Smooth muscle cell (in vitro differentiated cells): ENCODE data around the gene IQGAP2. TPM values are rescaled to one million over a fixed set of nuclear protein-coding genes. Genes with fewer than 3 reads are reported as not detected.

Experiments used
- DNase-seq: peaks from one replicate; lab custom pipeline; 2025; ENCODE audit not compliant: unreplicated experiment; lab: John Stamatoyannopoulos, UW
- H2AFZ ChIP-seq: fragments of 200-600 bp; sonication (generic); 2 replicates; pipeline ENCODE4 v1.6.0; 2016; ENCODE audit warnings: antibody characterized with exemption, low read depth, mild to moderate bottlenecking
- H3F3A ChIP-seq: fragments of 200-600 bp; sonication (generic); 2 replicates; pipeline ENCODE4 v1.6.0; 2017; ENCODE audit warnings: antibody characterized with exemption, low read depth
- H3K27ac ChIP-seq: fragments of 200-600 bp; sonication (generic); 2 replicates; pipeline ENCODE4 v1.5.1; 2016; ENCODE audit warnings: low read depth, mild to moderate bottlenecking
- H3K27me3 ChIP-seq: fragments of 200-600 bp; sonication (generic); 2 replicates; pipeline ENCODE4 v1.6.1; 2016; ENCODE audit warnings: low read depth, mild to moderate bottlenecking
- H3K36me3 ChIP-seq: fragments of 200-600 bp; sonication (generic); 2 replicates; pipeline ENCODE4 v1.5.1; 2016; ENCODE audit warnings: low read depth
- H3K4me1 ChIP-seq: fragments of 200-600 bp; sonication (generic); 2 replicates; pipeline ENCODE4 v1.5.1; 2016; ENCODE audit warnings: low read depth
- H3K4me2 ChIP-seq: fragments of 200-600 bp; sonication (generic); 2 replicates; pipeline ENCODE4 v1.6.0; 2016; ENCODE audit warnings: mild to moderate bottlenecking
- H3K4me3 ChIP-seq: fragments of 200-600 bp; sonication (generic); 2 replicates; pipeline ENCODE4 v1.5.1; 2016; ENCODE audit warnings: mild to moderate bottlenecking
- H3K79me2 ChIP-seq: fragments of 200-600 bp; sonication (generic); 2 replicates; pipeline ENCODE4 v1.6.0; 2016; ENCODE audit warnings: low read depth, mild to moderate bottlenecking
- H3K9ac ChIP-seq: fragments of 200-600 bp; sonication (generic); 2 replicates; pipeline ENCODE4 v1.6.0; 2016; ENCODE audit warnings: low read depth
- H3K9me3 ChIP-seq: fragments of 200-600 bp; sonication (generic); replicated peaks from 2 replicates; pipeline ENCODE4 v1.5.1; 2016; ENCODE audit warnings: low read depth
- H4K20me1 ChIP-seq: fragments of 200-600 bp; sonication (generic); 2 replicates; pipeline ENCODE4 v1.6.0; 2016; ENCODE audit warnings: low read depth
- WGBS: methylation state at CpG from one replicate; pipeline ENCODE4 v1.1.7; 2016; ENCODE audit warnings: low lambda C conversion rate; 5-methylcytosine and 5-hydroxymethylcytosine counted together
- polyA plus RNA-seq: library from polyadenylated mRNA; unstranded; fragments of >200 nt; fragmentation: Nextera tagmentation; extraction: Ambion mirVana; gene quantifications from 2 replicates; pipeline ENCODE4 v1.2.1, GENCODE V29; 2016
- total RNA-seq: library from RNA; depleted of rRNA; stranded (reverse); fragments of >200 nt; gene quantifications from 2 replicates; pipeline ENCODE4 v1.2.3, GENCODE V29; 2014
- TF ChIP-seq, protein P1 (sequence below): fragments of 200-600 bp; sonication (generic); IDR thresholded peaks from 2 replicates; pipeline ENCODE4 v1.5.1; 2017; ENCODE audit warnings: borderline replicate concordance, mild to moderate bottlenecking, antibody characterized with exemption; ENCODE audit not compliant: insufficient read depth, poor library complexity, severe bottlenecking

IQGAP2 gene
- total and polyA plus RNA-seq, 2 experiments from 2014 or later: 7.3 to 16.6 TPM

GRCh38 chr5:76504901-76505564 lies 101.9 kb downstream of the IQGAP2 start:
- Histone ChIP-seq H3K4me1 (peaks cover 7% of the 10 kb centered on the region), H3K9ac (no peak overlapping the region), H3K27me3 (no peaks in the 10 kb centered on the region), H3K9me3 (no peaks in the 10 kb centered on the region), H4K20me1 (no peaks in the 10 kb centered on the region), H3K4me3 (no peak overlapping the region), H3K4me2 (no peak overlapping the region), H3K27ac (no peak overlapping the region), H3F3A (no peaks in the 10 kb centered on the region), H2AFZ (no peak overlapping the region), H3K36me3 (no peaks in the 10 kb centered on the region), H3K79me2 (no peaks in the 10 kb centered on the region)
- WGBS: 90% methylated on average over 4 of the region's 4 CpGs
- TF ChIP-seq, protein P1, sequence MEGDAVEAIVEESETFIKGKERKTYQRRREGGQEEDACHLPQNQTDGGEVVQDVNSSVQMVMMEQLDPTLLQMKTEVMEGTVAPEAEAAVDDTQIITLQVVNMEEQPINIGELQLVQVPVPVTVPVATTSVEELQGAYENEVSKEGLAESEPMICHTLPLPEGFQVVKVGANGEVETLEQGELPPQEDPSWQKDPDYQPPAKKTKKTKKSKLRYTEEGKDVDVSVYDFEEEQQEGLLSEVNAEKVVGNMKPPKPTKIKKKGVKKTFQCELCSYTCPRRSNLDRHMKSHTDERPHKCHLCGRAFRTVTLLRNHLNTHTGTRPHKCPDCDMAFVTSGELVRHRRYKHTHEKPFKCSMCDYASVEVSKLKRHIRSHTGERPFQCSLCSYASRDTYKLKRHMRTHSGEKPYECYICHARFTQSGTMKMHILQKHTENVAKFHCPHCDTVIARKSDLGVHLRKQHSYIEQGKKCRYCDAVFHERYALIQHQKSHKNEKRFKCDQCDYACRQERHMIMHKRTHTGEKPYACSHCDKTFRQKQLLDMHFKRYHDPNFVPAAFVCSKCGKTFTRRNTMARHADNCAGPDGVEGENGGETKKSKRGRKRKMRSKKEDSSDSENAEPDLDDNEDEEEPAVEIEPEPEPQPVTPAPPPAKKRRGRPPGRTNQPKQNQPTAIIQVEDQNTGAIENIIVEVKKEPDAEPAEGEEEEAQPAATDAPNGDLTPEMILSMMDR: no peak
- no peak for DNase-seq

DNA sequence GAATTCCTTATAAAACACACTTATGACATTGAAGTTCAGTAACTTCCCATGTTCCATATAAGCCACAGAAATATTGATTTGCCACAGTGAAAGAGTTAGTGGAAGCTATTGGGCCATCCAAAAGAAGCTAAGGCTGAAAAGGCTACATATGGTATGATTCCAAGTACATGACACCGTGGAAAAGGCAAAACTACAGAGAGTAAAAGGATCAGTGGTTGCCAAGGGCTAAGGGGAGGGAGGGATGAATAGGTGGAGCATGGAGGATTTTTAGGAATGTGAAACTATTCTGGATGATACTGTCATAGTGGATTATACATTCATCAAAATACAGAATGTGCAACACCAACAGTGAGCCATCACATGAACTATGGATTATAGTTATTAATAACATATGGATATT lies 110.4 kb downstream of the IQGAP2 start:
- TF ChIP-seq, protein P1: no peak
- no peaks in the 10 kb centered on the region for H4K20me1 ChIP-seq
- no peaks in the 10 kb centered on the region for H3K79me2 ChIP-seq
- no peaks in the 10 kb centered on the region for H3F3A ChIP-seq
- no peaks in the 10 kb centered on the region for H3K9me3 ChIP-seq
- 62% methylated on average over 1 of the region's 1 CpG for WGBS
- H3K4me2 ChIP-seq: no peak overlapping the region
- no peaks in the 10 kb centered on the region for H3K27me3 ChIP-seq
- DNase-seq: no peak
- H3K4me3 ChIP-seq: no peak overlapping the region
- no peaks in the 10 kb centered on the region for H3K36me3 ChIP-seq
- no peak overlapping the region for H3K27ac ChIP-seq
- no peak overlapping the region for H3K9ac ChIP-seq
- no peak overlapping the region for H2AFZ ChIP-seq
- H3K4me1 ChIP-seq: no peaks in the 10 kb centered on the region

DNA sequence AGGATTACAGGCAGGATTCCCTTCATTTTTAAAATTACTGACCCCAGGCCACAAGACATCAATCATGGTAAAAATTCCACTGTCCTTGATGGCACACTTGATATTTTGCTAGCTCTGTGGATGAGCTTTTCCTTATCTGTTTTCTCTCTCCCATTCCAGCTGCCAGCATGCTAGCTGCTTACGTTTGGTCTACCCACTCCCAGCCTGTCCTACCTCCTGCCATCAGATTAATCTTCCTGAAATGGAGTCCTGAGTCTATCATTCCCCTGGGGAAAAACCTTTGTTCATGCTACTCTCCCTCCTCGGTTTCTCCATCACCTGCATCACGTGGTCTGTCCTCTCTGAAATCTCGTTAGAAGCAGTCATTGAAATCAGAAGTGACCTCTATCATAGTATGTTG lies 111.2 kb downstream of the IQGAP2 start:
- WGBS: 53% methylated on average over 4 of the region's 4 CpGs
- no peak overlapping the region for H3K27ac ChIP-seq
- no peaks in the 10 kb centered on the region for H3K27me3 ChIP-seq
- H3K79me2 ChIP-seq: no peaks in the 10 kb centered on the region
- no peaks in the 10 kb centered on the region for H3K4me1 ChIP-seq
- H3K9ac ChIP-seq: no peak overlapping the region
- TF ChIP-seq, protein P1: no peak
- H3K4me3 ChIP-seq: no peak overlapping the region
- H3K9me3 ChIP-seq: no peaks in the 10 kb centered on the region
- H4K20me1 ChIP-seq: no peaks in the 10 kb centered on the region
- no peak for DNase-seq
- H2AFZ ChIP-seq: no peak overlapping the region
- H3F3A ChIP-seq: no peaks in the 10 kb centered on the region
- no peaks in the 10 kb centered on the region for H3K36me3 ChIP-seq
- no peak overlapping the region for H3K4me2 ChIP-seq

DNA sequence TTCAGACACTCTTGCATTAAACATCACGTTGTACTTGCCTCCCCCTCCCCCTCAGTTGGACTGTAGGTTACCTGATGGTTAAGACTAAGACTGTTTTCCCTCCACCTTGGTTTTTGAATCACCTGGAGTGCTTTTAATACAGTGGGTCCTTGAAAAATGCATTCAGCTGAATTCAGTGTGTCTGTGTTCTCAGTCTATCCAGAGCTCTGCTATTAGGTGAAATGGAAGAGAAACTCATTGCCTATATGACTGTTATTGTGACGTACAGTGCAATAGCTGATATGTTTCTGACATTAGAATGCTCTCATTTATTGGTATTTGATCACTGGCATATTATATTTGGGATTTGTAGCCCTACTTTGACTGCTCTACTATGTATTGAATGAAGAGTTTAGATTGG lies 111.6 kb downstream of the IQGAP2 start:
- Histone ChIP-seq H3K9me3 (no peaks in the 10 kb centered on the region), H4K20me1 (no peaks in the 10 kb centered on the region), H3K79me2 (no peaks in the 10 kb centered on the region), H3K9ac (no peak overlapping the region), H3K4me1 (no peaks in the 10 kb centered on the region), H3F3A (no peaks in the 10 kb centered on the region), H3K4me2 (no peak overlapping the region), H3K27me3 (no peaks in the 10 kb centered on the region), H2AFZ (no peak overlapping the region), H3K4me3 (no peak overlapping the region), H3K27ac (no peak overlapping the region), H3K36me3 (no peaks in the 10 kb centered on the region)
- 65% methylated on average over 2 of the region's 2 CpGs for WGBS
- DNase-seq: no peak
- TF ChIP-seq, protein P1: no peak
